ENCODE measurements around the gene HSPA4. TPM values are rescaled to one million over a fixed set of nuclear protein-coding genes. Genes with fewer than 3 reads are reported as not detected.

HSPA4 gene
- total RNA-seq, 4 donors from 2014 or later = 34.3 to 64.2 (median 41.3) TPM

GRCh38 chr5:133117166-133117911, 65.5 kb downstream of the HSPA4 start:
- no peak for TF ChIP-seq CTCF (IDR thresholded peaks at IDR 0.05; ENCODE audit: low read depth)

DNA sequence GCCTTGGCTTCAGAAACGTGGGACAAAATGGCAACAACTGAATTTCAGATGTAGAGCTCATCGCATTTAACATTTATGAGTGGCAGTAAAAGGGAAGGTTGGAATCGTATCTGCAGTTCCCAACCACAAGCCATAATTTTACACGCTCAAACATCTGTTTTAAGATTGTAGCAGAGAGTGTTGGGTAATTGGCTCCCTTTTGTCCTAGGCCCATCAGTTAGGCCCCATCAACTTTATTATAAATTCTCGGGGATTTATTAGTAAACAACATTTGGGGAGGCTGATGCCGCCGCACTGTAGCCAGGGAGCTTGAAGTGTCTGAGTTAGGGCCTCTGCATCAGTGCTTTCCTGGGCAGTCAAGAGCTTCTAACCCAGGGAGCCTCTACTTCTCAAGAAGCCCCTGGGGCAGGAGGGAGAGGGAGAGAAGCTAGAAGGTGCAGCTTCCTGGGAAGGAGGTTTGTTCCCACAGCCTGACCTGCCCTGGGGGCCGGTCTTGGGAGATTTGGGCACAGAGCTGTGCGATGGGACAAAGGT, 66.2 kb downstream of the HSPA4 start:
- TF ChIP-seq CTCF (IDR thresholded peaks at IDR 0.05; ENCODE audit: low read depth) = no peak

DNA sequence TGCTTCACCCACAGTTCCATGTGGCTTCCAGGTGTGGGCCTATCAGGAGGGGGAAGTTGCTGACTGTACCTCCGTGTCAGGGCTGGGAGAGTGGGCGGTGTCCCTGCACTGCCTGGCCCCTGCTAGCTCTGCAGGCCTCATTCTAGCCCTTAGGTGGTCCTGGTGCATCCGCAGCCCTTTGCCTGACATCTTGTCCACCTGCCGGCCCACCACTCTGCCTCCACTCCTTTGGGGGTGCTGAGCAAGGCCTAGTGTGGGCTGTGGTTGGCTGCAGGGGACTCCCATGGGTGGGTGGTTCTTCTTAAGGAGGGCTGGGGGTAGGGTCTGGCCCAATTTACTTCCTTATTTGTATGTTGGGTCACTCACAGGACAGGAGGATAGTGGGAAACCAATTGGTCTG, 66.9 kb downstream of the HSPA4 start:
- no peak for TF ChIP-seq CTCF (IDR thresholded peaks at IDR 0.05; ENCODE audit: low read depth)

- no peak for TF ChIP-seq CTCF (IDR thresholded peaks at IDR 0.05; ENCODE audit: low read depth)
These were observed 67.5 kb downstream of the HSPA4 start for GRCh38 chr5:133119233-133119711.

DNA sequence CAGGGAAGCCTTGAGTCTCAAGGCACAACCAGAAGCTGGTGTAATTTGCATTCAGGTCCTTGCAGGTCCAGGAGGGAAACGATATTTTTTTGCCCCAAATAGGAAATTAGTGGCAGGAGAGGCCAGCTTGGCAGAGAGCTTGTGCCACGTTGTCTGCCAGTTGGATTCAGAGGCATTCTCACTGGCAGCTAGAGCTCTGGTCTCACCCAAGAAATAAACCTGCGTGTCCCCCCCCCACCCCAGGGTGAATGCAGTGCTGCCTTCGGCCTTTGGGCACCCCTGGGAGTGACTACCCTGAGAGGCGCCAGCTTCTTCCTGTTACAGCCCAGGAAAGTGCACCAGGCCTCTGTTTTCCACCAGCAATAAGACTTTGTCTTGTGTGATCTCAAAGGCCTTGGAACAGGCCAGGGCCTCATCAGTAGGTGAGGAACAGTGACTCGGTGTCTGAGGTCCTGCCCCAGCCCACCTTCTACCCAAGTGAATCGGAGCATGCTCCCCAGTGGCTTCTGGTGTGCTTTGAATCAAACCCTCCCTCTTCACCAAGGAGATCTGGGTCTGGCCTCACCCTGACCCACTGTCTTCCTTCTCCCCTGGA, 68.4 kb downstream of the HSPA4 start:
- no peak for TF ChIP-seq CTCF (IDR thresholded peaks at IDR 0.05; ENCODE audit: low read depth)

DNA sequence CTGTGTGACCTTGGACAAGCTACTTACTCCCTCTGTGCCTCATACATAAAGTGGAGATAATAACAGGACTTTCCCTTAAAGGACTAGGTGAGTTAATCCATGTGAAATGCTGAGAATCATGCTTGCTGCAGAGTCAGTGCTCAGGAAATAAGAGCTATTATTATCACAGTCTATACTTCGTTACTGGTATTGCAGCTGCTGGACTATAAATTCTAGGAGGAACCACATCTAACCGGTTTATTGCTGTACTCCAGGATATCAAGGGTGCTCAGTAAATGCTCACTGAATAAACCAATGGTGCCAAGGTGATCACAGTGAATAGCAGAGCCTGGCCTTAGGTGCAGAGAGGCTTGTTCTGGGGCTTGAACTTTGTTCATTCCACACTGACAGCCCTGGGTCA, 69.3 kb downstream of the HSPA4 start:
- no peak for TF ChIP-seq CTCF (IDR thresholded peaks at IDR 0.05; ENCODE audit: low read depth)

DNA sequence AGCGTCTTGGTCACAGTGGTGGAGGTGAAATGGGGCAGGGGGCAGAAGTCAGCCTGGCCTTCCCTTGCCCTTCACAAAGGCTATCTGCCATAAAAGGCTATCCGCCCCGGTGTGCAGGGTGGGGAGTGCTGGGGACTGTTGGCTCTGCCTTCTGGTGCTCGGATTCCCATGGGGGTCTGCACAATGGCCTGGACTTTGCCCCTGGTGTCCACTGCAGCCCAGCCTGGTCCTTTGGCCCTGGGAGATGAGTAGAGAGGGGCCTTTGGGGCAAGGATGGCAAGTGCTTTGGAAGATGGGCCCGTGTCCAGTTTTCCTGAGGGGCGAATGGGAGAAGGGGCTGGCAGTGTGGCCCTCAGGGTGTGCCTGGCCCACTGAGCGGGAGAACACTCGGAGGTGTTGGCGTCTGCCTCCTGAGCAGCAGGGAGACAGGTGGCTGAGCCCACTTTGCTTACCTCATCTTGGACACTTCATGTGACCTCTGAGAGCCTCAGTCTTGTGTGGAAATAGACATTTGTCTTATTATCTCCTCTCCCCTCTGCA, 69.9 kb downstream of the HSPA4 start:
- no peak for TF ChIP-seq CTCF (IDR thresholded peaks at IDR 0.05; ENCODE audit: low read depth)

All from subcutaneous adipose tissue (tissue), 4 donors.